SU-DHL-6 (cell line): ENCODE measurements around the gene TMEM87B.

Experiments
- EZH2phosphoT487 ChIP-seq: fragments of 200-600 bp; sonication (generic), shearing (Covaris generic); conservative IDR thresholded peaks from 2 replicates; pipeline ENCODE4 v1.6.1; 2018; ENCODE audit warnings: mild to moderate bottlenecking, antibody characterized with exemption, low read length, moderate library complexity, mixed read lengths
- TF ChIP-seq, protein P1 (sequence below): fragments of 200-600 bp; sonication (generic); IDR thresholded peaks from one replicate; pipeline ENCODE4 v1.5.1; 2017; ENCODE audit warnings: antibody characterized with exemption, mild to moderate bottlenecking, low read length, moderate library complexity; ENCODE audit not compliant: insufficient read depth, poor library complexity, severe bottlenecking

DNA sequence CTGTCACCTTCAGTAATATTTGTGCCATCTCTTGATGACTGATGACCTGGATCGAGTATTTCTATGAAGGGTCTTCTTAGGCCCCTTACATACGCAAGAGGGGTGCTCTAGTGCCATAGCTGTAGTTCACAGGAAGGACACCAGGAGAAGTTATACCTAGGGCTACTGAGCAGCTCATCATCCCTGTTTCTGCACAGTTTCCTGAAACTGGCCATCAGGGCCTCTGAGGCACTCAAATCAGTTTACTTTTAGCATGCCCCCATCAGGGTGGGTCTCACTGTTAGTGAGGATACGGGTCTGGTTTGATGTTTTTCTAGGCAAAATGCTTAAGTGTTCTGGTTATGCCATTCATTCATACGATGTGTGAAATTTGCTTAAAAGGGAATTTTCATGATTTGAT, 63.1 kb downstream of the TMEM87B start:
- TF ChIP-seq, protein P1, sequence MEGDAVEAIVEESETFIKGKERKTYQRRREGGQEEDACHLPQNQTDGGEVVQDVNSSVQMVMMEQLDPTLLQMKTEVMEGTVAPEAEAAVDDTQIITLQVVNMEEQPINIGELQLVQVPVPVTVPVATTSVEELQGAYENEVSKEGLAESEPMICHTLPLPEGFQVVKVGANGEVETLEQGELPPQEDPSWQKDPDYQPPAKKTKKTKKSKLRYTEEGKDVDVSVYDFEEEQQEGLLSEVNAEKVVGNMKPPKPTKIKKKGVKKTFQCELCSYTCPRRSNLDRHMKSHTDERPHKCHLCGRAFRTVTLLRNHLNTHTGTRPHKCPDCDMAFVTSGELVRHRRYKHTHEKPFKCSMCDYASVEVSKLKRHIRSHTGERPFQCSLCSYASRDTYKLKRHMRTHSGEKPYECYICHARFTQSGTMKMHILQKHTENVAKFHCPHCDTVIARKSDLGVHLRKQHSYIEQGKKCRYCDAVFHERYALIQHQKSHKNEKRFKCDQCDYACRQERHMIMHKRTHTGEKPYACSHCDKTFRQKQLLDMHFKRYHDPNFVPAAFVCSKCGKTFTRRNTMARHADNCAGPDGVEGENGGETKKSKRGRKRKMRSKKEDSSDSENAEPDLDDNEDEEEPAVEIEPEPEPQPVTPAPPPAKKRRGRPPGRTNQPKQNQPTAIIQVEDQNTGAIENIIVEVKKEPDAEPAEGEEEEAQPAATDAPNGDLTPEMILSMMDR: no peak
- TF ChIP-seq EZH2phosphoT487: no peak
